Bladder microvascular endothelial cell (primary cell): ENCODE measurements around the gene STARD3. TPM values are rescaled to one million over a fixed set of nuclear protein-coding genes. Genes with fewer than 3 reads are reported as not detected.

Experiments
- total RNA-seq: library from RNA; depleted of rRNA; stranded (reverse); fragments of >200 nt; gene quantifications from 2 replicates; pipeline ENCODE4 v1.2.3, GENCODE V29; 2014

STARD3 gene
- 35.8 and 38.1 TPM in 2 replicates for total RNA-seq

GRCh38 chr17:39636927-39637736 is at the start of gene STARD3:
Gene STARD3, plus strand, starts transcription at chr17:39637144. Its CDS starts 16,388 bp downstream, at chr17:39653532.

GRCh38 chr17:39607851-39608130 is 29.2 kb upstream of the STARD3 start, which contains the start of gene NEUROD2:
Gene NEUROD2, minus strand, starts transcription at chr17:39607920. Its CDS starts 1,321 bp downstream, at chr17:39606599.

GRCh38 chr17:39626171-39627046 is 10.5 kb upstream of the STARD3 start, which contains the start of gene PPP1R1B:
Gene PPP1R1B, plus strand, starts transcription at chr17:39626952. Its CDS starts 441 bp downstream, at chr17:39627393.

GRCh38 chr17:39664581-39665561 is 27.9 kb downstream of the STARD3 start, which contains the start of gene TCAP:
Gene TCAP, plus strand, starts transcription at chr17:39665349. Its CDS starts 11 bp downstream, at chr17:39665360.

GRCh38 chr17:39667945-39668924 is 31.3 kb downstream of the STARD3 start, which contains the start of gene PNMT:
Gene PNMT, plus strand, starts transcription at chr17:39668453. Its CDS starts 23 bp downstream, at chr17:39668476.

GRCh38 chr17:39687546-39688474 is 50.9 kb downstream of the STARD3 start, which contains the start of gene PGAP3:
Gene PGAP3, minus strand, starts transcription at chr17:39688057. Its CDS starts 43 bp downstream, at chr17:39688014.

GRCh38 chr17:39699818-39700147 is 62.8 kb downstream of the STARD3 start, which contains the start of gene ERBB2:
Gene ERBB2, plus strand, starts transcription at chr17:39700064. Its CDS starts 175 bp downstream, at chr17:39700239.

Other genes starting within 250 kb of the STARD3 start
- 9.4 and 20.0 TPM in 2 replicates for gene FBXL20, start 235.5 kb upstream of the STARD3 start, total RNA-seq
- 11.5 and 30.9 TPM in 2 replicates for gene MED1, start 185.9 kb upstream of the STARD3 start, total RNA-seq
- 13.9 and 28.1 TPM in 2 replicates for gene CDK12, start 175.7 kb upstream of the STARD3 start, total RNA-seq
- gene NEUROD2, start 29.2 kb upstream of the STARD3 start, total RNA-seq = not detected in 2 replicates
- gene PPP1R1B, start 10.2 kb upstream of the STARD3 start, total RNA-seq = not detected in 2 replicates
- 0.49 and 0.63 TPM in 2 replicates for gene TCAP, start 28.2 kb downstream of the STARD3 start, total RNA-seq
- 0.31 and 0.49 TPM in 2 replicates for gene PNMT, start 31.3 kb downstream of the STARD3 start, total RNA-seq
- gene PGAP3, start 50.9 kb downstream of the STARD3 start, total RNA-seq = 2.8 and 8.2 TPM in 2 replicates
- gene ERBB2, start 62.9 kb downstream of the STARD3 start, total RNA-seq = 8.1 and 9.2 TPM in 2 replicates
- gene MIEN1, start 93.4 kb downstream of the STARD3 start, total RNA-seq = 14.4 and 15.6 TPM in 2 replicates
- gene GRB7, start 100.8 kb downstream of the STARD3 start, total RNA-seq = 0.16 TPM in 1 of 2 replicates, not detected in the other
- gene IKZF3, start 227.2 kb downstream of the STARD3 start, total RNA-seq = not detected in 2 replicates
- not detected in 2 replicates for gene ZPBP2, start 231.1 kb downstream of the STARD3 start, total RNA-seq